Measurements from ENCODE around the gene RNF167.

The RNF167 gene

DNA sequence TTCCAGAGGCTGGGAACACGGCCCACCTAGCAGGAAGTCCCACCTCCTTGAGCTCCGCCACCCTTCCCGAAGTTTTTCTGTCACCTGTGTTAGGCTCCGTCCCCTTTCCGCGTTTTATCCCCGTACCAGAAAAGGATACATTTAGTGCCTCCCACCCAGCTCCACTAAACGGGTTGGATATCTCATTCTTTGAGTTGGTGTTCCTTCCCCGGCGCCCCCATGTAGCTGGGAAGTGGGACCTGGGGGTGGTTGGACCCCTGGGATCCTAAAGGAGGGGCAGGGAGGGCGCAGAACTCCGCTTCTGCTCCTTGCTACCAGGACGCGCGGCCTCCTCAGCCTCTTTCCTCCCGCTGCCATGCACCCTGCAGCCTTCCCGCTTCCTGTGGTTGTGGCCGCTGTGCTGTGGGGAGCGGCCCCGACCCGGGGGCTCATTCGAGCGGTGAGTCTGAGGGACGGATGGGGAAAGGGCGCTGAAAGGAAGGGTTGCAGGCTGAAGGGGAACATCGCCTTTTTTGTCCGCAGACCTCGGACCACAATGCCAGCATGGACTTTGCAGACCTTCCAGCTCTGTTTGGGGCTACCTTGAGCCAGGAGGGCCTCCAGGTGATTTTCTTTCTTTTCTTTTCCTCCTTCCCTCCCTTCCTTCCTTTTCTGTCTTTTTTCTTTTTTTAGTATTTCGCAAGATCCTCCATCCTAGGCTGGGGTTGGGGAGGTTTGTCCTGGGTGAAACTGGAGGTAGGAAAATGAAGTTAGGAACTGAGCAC, 669 bp downstream of the RNF167 start:
- Histone ChIP-seq H3K4me3 (ENCODE audit: low read depth, low read length) (peak overlapping the region; percentile 94), H3K27ac (ENCODE audit: low read depth, low read length) (peak overlapping the region; percentile 96), H3K27me3 (ENCODE audit: control insufficient read depth, insufficient read depth, low read length) (no peaks in the 10 kb centered on the region), H3K36me3 (ENCODE audit: control insufficient read depth, insufficient read depth, low read length) (peaks cover 62% of the 10 kb centered on the region), H3K9me3 (ENCODE audit: control insufficient read depth, insufficient read depth, low read depth, low read length) (no peaks in the 10 kb centered on the region), H3K4me1 (ENCODE audit: control insufficient read depth, insufficient read depth, low read length) (peaks cover 23% of the 10 kb centered on the region), H3K9ac (ENCODE audit: low read length) (peak overlapping the region; percentile 97)

DNA sequence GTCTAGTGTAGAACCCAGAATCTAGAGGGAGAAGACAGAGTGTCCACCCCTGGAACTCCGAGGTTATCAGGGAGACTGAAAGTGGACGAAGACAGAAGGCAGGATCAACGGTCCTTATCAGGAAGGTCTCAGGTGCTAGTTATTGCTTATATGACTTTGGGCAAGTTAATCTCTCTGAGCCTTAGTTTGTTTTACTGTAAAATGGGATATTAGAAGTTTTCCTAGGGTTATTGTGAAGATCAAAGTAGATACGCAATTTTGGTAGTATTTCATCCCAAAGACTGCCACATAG, 1.2 kb downstream of the RNF167 start:
- Histone ChIP-seq H3K4me1 (ENCODE audit: control insufficient read depth, insufficient read depth, low read length) (peaks cover 27% of the 10 kb centered on the region), H3K36me3 (ENCODE audit: control insufficient read depth, insufficient read depth, low read length) (peaks cover 64% of the 10 kb centered on the region), H3K9ac (ENCODE audit: low read length) (peak overlapping the region; percentile 97), H3K9me3 (ENCODE audit: control insufficient read depth, insufficient read depth, low read depth, low read length) (no peaks in the 10 kb centered on the region), H3K27ac (ENCODE audit: low read depth, low read length) (no peak overlapping the region), H3K27me3 (ENCODE audit: control insufficient read depth, insufficient read depth, low read length) (no peaks in the 10 kb centered on the region), H3K4me3 (ENCODE audit: low read depth, low read length) (peak overlapping the region; percentile 94)

DNA sequence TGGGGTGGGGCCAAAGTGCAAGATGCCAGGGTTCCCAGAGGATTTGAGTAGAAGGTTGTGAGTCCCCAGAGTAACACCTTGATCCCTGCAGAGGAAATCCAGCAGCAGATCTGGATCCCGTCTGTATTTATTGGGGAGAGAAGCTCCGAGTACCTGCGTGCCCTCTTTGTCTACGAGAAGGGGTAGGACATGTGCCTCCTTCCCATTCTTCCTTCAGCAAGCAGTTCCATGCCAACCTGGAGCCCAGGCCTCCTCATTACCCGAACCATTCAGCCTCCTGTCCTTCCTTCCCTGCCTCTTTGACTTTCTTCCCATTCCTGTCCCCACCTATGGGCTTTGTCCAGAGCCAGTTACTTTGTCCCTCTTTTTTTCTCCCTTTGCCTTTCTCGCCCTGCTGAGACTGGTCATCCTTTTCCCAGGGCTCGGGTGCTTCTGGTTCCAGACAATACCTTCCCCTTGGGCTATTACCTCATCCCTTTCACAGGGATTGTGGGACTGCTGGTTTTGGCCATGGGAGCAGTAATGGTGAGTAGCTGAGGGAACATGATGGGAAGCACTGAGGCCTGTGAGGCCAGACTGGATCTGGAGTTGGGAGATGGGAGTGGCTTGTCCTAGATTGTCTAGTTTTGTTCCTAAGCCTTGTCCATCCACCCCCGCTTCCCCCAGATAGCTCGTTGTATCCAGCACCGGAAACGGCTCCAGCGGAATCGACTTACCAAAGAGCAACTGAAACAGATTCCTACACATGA, 2.9 kb downstream of the RNF167 start:
- Histone ChIP-seq H3K27me3 (ENCODE audit: control insufficient read depth, insufficient read depth, low read length) (no peaks in the 10 kb centered on the region), H3K36me3 (ENCODE audit: control insufficient read depth, insufficient read depth, low read length) (peaks cover 62% of the 10 kb centered on the region), H3K27ac (ENCODE audit: low read depth, low read length) (no peak overlapping the region), H3K4me3 (ENCODE audit: low read depth, low read length) (no peak overlapping the region), H3K9ac (ENCODE audit: low read length) (no peak overlapping the region), H3K4me1 (ENCODE audit: control insufficient read depth, insufficient read depth, low read length) (peaks cover 33% of the 10 kb centered on the region), H3K9me3 (ENCODE audit: control insufficient read depth, insufficient read depth, low read depth, low read length) (no peaks in the 10 kb centered on the region)

DNA sequence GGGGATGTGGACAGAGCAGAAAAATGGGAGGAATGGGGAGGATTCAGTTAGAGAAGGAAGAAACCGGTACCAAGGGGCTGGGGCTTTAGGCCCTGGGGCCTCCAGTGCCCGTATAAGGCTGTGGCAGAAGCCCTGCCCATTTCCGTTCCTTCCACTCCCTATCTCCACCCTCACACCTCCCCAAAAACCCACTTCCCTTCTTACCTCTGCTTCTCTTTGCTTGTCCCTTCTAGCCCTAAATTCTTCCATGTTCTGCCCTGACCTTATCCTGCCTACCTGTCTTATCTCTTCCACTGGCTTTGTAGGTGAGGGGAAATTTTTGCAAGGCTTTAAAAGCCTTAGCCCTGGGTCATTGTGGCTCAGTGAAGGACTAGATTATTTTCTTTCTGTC, 4.1 kb downstream of the RNF167 start:
- no peaks in the 10 kb centered on the region for H3K9me3 ChIP-seq (ENCODE audit: control insufficient read depth, insufficient read depth, low read depth, low read length)
- peaks cover 27% of the 10 kb centered on the region for H3K4me1 ChIP-seq (ENCODE audit: control insufficient read depth, insufficient read depth, low read length)
- H3K4me3 ChIP-seq (ENCODE audit: low read depth, low read length), result no peak overlapping the region
- H3K36me3 ChIP-seq (ENCODE audit: control insufficient read depth, insufficient read depth, low read length), result peaks cover 59% of the 10 kb centered on the region
- peak overlapping the region; percentile 8; the same call in 1 of the 2 replicates for H3K27ac ChIP-seq (ENCODE audit: low read depth, low read length)
- no peaks in the 10 kb centered on the region for H3K27me3 ChIP-seq (ENCODE audit: control insufficient read depth, insufficient read depth, low read length)
- peak overlapping the region; percentile 29 for H3K9ac ChIP-seq (ENCODE audit: low read length)

DNA sequence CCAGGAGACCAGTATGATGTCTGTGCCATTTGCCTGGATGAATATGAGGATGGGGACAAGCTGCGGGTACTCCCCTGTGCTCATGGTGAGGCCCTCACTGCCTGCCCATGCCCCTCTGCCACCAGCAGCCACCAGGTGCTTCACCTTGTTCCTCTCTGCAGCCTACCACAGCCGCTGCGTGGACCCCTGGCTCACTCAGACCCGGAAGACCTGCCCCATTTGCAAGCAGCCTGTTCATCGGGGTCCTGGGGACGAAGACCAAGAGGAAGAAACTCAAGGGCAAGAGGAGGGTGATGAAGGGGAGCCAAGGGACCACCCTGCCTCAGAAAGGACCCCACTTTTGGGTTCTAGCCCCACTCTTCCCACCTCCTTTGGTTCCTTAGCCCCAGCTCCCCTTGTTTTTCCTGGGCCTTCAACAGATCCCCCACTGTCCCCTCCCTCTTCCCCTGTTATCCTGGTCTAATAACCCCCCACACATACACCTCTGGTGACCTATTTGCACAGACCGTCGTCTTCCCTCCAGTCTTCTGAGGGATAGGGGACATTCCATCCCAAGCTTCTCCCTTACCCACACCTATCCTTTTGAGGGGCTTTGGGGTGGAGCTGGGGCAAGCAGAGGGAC, 4.6 kb downstream of the RNF167 start:
- Histone ChIP-seq H3K9me3 (ENCODE audit: control insufficient read depth, insufficient read depth, low read depth, low read length) (no peaks in the 10 kb centered on the region), H3K27me3 (ENCODE audit: control insufficient read depth, insufficient read depth, low read length) (no peaks in the 10 kb centered on the region), H3K4me3 (ENCODE audit: low read depth, low read length) (no peak overlapping the region), H3K4me1 (ENCODE audit: control insufficient read depth, insufficient read depth, low read length) (peaks cover 27% of the 10 kb centered on the region), H3K36me3 (ENCODE audit: control insufficient read depth, insufficient read depth, low read length) (peaks cover 59% of the 10 kb centered on the region), H3K9ac (ENCODE audit: low read length) (peak overlapping the region; percentile 29), H3K27ac (ENCODE audit: low read depth, low read length) (peak overlapping the region; percentile 8; the same call in 1 of the 2 replicates)

DNA sequence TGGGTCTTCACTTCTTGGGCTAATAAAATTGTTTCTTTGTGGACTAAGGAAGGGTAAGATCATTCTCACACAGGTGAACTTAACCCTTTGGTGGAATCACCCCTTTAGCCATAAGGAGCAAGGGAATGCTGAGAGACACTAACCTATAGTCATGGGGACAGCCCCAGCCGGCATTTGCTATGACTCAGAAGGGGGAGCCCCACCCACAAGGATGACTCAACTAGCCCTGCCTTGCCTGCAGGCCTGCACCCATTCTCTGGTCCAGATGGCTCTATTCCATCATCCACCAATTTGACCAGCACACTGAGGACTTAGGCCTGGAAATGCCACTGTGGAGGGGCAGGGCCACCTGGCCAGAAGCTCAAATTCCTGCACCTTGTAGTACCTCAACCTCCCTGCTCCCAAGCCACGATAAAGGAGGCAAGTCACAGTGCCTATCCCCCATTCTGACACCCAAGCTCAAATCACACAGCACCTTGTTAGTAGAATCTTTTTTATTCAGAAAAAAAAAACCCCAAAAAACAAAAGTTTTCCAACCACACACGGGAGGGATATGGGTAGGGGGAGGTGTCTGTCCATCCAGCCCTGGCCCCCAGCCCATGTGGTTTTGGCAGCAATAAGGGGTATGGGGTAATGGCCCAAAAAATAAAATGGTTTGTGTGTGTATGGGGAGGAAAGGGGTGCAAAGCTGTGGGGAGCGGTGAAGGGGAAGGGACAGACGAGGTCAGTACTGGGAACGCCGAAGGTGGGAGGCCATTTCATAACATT, 5.3 kb downstream of the RNF167 start:
- Histone ChIP-seq H3K9me3 (ENCODE audit: control insufficient read depth, insufficient read depth, low read depth, low read length) (no peaks in the 10 kb centered on the region), H3K36me3 (ENCODE audit: control insufficient read depth, insufficient read depth, low read length) (peaks cover 59% of the 10 kb centered on the region), H3K9ac (ENCODE audit: low read length) (peak overlapping the region; percentile 29), H3K4me1 (ENCODE audit: control insufficient read depth, insufficient read depth, low read length) (peaks cover 28% of the 10 kb centered on the region), H3K27me3 (ENCODE audit: control insufficient read depth, insufficient read depth, low read length) (no peaks in the 10 kb centered on the region), H3K4me3 (ENCODE audit: low read depth, low read length) (peak overlapping the region; percentile 20), H3K27ac (ENCODE audit: low read depth, low read length) (peak overlapping the region; percentile 8; the same call in 1 of the 2 replicates)

DNA sequence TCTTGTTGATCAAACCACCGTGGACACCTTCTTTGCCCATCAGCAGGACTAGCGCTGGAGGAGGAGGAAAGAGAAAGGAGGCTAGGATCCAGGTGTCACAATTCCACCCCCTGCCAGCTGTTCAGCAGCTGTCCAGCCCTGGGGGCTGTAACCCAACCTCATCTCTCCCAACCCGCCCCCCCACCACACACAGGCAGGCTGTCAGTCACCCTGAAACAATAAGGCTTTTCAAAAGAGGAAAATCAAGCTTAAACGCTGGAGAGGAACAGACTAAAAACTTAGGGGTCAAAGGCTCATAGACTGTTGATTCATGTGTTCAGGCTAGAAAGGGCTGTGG, 5.8 kb downstream of the RNF167 start:
- Histone ChIP-seq H3K27ac (ENCODE audit: low read depth, low read length) (peak overlapping the region; percentile 4; the same call in 1 of the 2 replicates), H3K36me3 (ENCODE audit: control insufficient read depth, insufficient read depth, low read length) (peaks cover 59% of the 10 kb centered on the region)

DNA sequence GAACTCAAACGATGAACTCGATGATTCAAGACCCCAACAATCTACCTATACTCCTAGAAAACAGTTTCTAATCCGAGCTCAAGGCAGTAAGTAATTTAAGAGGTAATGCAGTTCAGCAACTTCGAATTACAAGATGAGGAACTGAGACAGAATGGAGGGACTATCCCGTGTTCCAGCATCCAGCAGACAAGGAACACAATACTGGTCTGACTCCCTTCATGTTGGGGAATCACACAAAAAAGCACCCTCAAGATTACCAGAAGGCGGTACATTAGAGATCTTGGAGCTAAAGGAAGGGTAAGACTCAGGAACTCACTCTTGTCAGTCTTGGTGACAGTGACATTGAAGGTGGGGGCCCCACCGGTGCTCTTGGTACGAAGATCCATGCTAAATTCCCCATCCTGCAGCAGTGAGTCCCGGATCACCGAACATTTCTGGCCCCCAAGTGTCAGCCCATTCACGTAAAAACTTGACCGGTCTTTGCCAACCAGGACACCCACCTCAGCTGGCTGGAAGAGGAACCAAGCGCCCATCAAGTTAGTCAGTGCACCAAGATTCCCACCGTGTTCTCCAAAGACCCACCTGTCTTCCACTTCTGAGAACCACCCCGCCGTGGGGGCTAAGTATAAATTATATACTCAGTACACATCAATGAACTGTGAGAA, 6.4 kb downstream of the RNF167 start:
- Histone ChIP-seq H3K36me3 (ENCODE audit: control insufficient read depth, insufficient read depth, low read length) (peaks cover 59% of the 10 kb centered on the region), H3K9me3 (ENCODE audit: control insufficient read depth, insufficient read depth, low read depth, low read length) (no peaks in the 10 kb centered on the region), H3K27me3 (ENCODE audit: control insufficient read depth, insufficient read depth, low read length) (no peaks in the 10 kb centered on the region), H3K4me3 (ENCODE audit: low read depth, low read length) (peak overlapping the region; percentile 95), H3K27ac (ENCODE audit: low read depth, low read length) (peak overlapping the region; percentile 30; the same call in 1 of the 2 replicates), H3K9ac (ENCODE audit: low read length) (peak overlapping the region; percentile 80), H3K4me1 (ENCODE audit: control insufficient read depth, insufficient read depth, low read length) (peaks cover 37% of the 10 kb centered on the region)

More for the DNA sequence above, 5.8 kb downstream of the RNF167 start:
- peak overlapping the region; percentile 80 for H3K9ac ChIP-seq (ENCODE audit: low read length)
- H3K4me1 ChIP-seq (ENCODE audit: control insufficient read depth, insufficient read depth, low read length), result peaks cover 34% of the 10 kb centered on the region
- H3K27me3 ChIP-seq (ENCODE audit: control insufficient read depth, insufficient read depth, low read length), result no peaks in the 10 kb centered on the region
- peak overlapping the region; percentile 95 for H3K4me3 ChIP-seq (ENCODE audit: low read depth, low read length)
- H3K9me3 ChIP-seq (ENCODE audit: control insufficient read depth, insufficient read depth, low read depth, low read length), result no peaks in the 10 kb centered on the region

DNA sequence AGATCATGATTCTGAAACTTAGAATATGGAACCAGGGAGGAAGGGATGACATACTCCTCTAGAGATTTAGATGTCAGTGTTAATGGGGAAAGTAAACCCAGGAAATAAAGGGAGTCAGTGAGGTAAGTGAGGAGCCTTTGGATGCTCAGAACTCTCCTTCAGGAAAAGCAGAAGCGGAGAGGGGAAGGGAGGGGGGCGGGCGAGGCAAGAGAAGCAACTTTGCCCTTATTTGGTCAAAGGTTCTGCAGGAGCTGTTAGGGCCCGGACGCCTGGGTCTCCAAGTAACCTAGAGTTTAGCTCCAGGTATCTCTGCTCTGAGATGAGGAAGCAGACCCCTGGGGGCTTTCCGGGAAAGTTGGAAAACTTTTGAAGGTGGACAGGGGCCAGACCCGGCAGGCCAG, 6.9 kb downstream of the RNF167 start:
- peak overlapping the region; percentile 30; the same call in 1 of the 2 replicates for H3K27ac ChIP-seq (ENCODE audit: low read depth, low read length)
- H3K4me1 ChIP-seq (ENCODE audit: control insufficient read depth, insufficient read depth, low read length), result peaks cover 42% of the 10 kb centered on the region
- H3K36me3 ChIP-seq (ENCODE audit: control insufficient read depth, insufficient read depth, low read length), result peaks cover 58% of the 10 kb centered on the region

DNA sequence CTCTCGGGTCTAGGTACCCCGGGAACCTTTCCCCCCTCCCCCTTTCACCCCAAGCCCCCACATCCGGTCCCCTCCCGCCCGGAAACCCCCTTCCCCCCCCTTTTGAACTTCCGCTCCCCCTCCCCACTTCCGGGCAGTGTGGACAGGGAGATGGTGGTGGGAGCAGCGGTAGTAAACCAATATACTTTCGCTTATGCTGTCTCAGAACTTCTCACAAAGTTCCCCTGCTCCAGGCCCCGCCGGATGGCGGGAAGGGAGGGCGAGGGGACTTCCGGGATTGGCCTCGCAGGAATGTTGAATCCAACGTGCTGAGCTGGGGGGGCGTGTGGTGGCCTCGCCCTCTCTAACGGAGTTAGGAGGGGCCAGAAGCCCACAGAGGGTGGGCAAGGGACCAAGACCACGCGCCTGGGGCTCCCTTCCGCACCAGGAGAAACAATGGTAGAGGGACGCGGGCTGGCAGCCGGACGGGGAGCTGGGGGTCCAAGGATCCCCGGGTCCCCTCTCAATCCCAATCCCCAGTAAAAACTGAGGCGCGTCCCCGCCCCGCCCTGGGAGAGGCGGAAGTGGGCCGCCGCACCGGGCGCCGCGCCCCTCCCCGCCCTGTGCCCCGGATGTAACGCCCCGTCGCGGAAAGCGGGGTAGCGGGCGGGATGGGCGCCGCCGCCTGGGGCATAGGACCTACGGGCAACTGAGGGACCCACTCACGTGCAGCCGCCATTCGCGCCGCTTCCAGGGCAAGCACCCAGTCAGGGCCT, 7.5 kb downstream of the RNF167 start:
- no peaks in the 10 kb centered on the region for H3K9me3 ChIP-seq (ENCODE audit: control insufficient read depth, insufficient read depth, low read depth, low read length)
- H3K27me3 ChIP-seq (ENCODE audit: control insufficient read depth, insufficient read depth, low read length), result no peaks in the 10 kb centered on the region
- H3K9ac ChIP-seq (ENCODE audit: low read length), result peak overlapping the region; percentile 100
- peaks cover 53% of the 10 kb centered on the region for H3K36me3 ChIP-seq (ENCODE audit: control insufficient read depth, insufficient read depth, low read length)
- peaks cover 43% of the 10 kb centered on the region for H3K4me1 ChIP-seq (ENCODE audit: control insufficient read depth, insufficient read depth, low read length)
- peak overlapping the region; percentile 95 for H3K4me3 ChIP-seq (ENCODE audit: low read depth, low read length)
- H3K27ac ChIP-seq (ENCODE audit: low read depth, low read length), result peak overlapping the region; percentile 99

More for the DNA sequence above, 6.9 kb downstream of the RNF167 start:
- H3K4me3 ChIP-seq (ENCODE audit: low read depth, low read length), result peak overlapping the region; percentile 95
- no peaks in the 10 kb centered on the region for H3K9me3 ChIP-seq (ENCODE audit: control insufficient read depth, insufficient read depth, low read depth, low read length)
- peak overlapping the region; percentile 80 for H3K9ac ChIP-seq (ENCODE audit: low read length)
- H3K27me3 ChIP-seq (ENCODE audit: control insufficient read depth, insufficient read depth, low read length), result no peaks in the 10 kb centered on the region
